Measurements from ENCODE around the gene ATP10A.
A peak's percentile ranks its signal among the peaks of the same experiment; 100 is the strongest.

ATP10A gene

GRCh38 chr15:25717457-25718168, 145.5 kb downstream of the ATP10A start:
- DNase-seq (ENCODE audit: low spot score), result no peak

GRCh38 chr15:25717127-25717456, 146.0 kb downstream of the ATP10A start:
- DNase-seq (ENCODE audit: low spot score), result no peak

GRCh38 chr15:25716414-25717126, 146.6 kb downstream of the ATP10A start:
- DNase-seq (ENCODE audit: low spot score), result no peak

- DNase-seq (ENCODE audit: low spot score), result no peak
These were observed 147.4 kb downstream of the ATP10A start for GRCh38 chr15:25715536-25716413.

- DNase-seq (ENCODE audit: low spot score), result no peak
These were observed 148.6 kb downstream of the ATP10A start for GRCh38 chr15:25714538-25714840.

- no peak for DNase-seq (ENCODE audit: low spot score)
These were observed 149.2 kb downstream of the ATP10A start for GRCh38 chr15:25713736-25714537.

- no peak for DNase-seq (ENCODE audit: low spot score)
These were observed 150.2 kb downstream of the ATP10A start for GRCh38 chr15:25712961-25713355.

- no peak for DNase-seq (ENCODE audit: low spot score)
These were observed 150.8 kb downstream of the ATP10A start for GRCh38 chr15:25712192-25712960.

GRCh38 chr15:25711691-25712090, 151.4 kb downstream of the ATP10A start:
- no peak for DNase-seq (ENCODE audit: low spot score)

- DNase-seq (ENCODE audit: low spot score), result no peak
These were observed 152.0 kb downstream of the ATP10A start for GRCh38 chr15:25711164-25711563.

GRCh38 chr15:25710184-25710583, 152.9 kb downstream of the ATP10A start:
- peak; percentile 8 for DNase-seq (ENCODE audit: low spot score)

- no peak for DNase-seq (ENCODE audit: low spot score)
These were observed 153.5 kb downstream of the ATP10A start for GRCh38 chr15:25709437-25710159.

GRCh38 chr15:25708391-25708790, 154.7 kb downstream of the ATP10A start:
- DNase-seq (ENCODE audit: low spot score), result no peak

GRCh38 chr15:25707656-25708365, 155.3 kb downstream of the ATP10A start:
- no peak for DNase-seq (ENCODE audit: low spot score)

- no peak for DNase-seq (ENCODE audit: low spot score)
These were observed 156.8 kb downstream of the ATP10A start for GRCh38 chr15:25706176-25706955.

GRCh38 chr15:25705433-25706115, 157.6 kb downstream of the ATP10A start:
- no peak for DNase-seq (ENCODE audit: low spot score)

- no peak for DNase-seq (ENCODE audit: low spot score)
These were observed 159.4 kb downstream of the ATP10A start for GRCh38 chr15:25703726-25704125.

- DNase-seq (ENCODE audit: low spot score), result no peak
These were observed 161.2 kb downstream of the ATP10A start for GRCh38 chr15:25701721-25702465.
